GM18868 (cell line): ENCODE data around the gene FAM25A.
"Not testable (repeated sequence)": the region's sequence is repeated elsewhere in the genome, so short reads cannot be mapped to it uniquely, and the experiment has no call there.

ENCODE experiments used
- ATAC-seq: cut with Tn5 transposase; IDR thresholded peaks from one replicate; pipeline ENCODE4 v1.9.1; 2021; ENCODE audit warnings: mild to moderate bottlenecking, moderate library complexity; ENCODE audit not compliant: unreplicated experiment

FAM25A gene

GRCh38 chr10:87020056-87020455 is at the start of gene FAM25A:
Gene FAM25A, plus strand, starts transcription at chr10:87020294. Its CDS starts 31 bp downstream, at chr10:87020325.
- not testable (repeated sequence) for ATAC-seq

- no peak for ATAC-seq
Measured at GRCh38 chr10:86970982-86971231, 49.2 kb upstream of the FAM25A start.

GRCh38 chr10:86971232-86971991 is 48.7 kb upstream of the FAM25A start:
- peak; percentile 80 for ATAC-seq

GRCh38 chr10:86972613-86973380 is 47.3 kb upstream of the FAM25A start:
- ATAC-seq = no peak

GRCh38 chr10:86974484-86974883 is 45.6 kb upstream of the FAM25A start:
- ATAC-seq = no peak

GRCh38 chr10:86976362-86977056 is 43.6 kb upstream of the FAM25A start:
- ATAC-seq = no peak

GRCh38 chr10:86978457-86978856 is 41.6 kb upstream of the FAM25A start:
- not testable (repeated sequence) for ATAC-seq

- ATAC-seq = no peak
Measured at GRCh38 chr10:86979296-86979818, 40.7 kb upstream of the FAM25A start.

GRCh38 chr10:86979977-86980448 is 40.1 kb upstream of the FAM25A start:
- ATAC-seq = no peak

GRCh38 chr10:86981020-86981419 is 39.1 kb upstream of the FAM25A start:
- ATAC-seq = not testable (repeated sequence)

GRCh38 chr10:86981716-86982115 is 38.4 kb upstream of the FAM25A start:
- ATAC-seq = no peak

GRCh38 chr10:86984498-86984897 is 35.6 kb upstream of the FAM25A start:
- ATAC-seq = not testable (repeated sequence)

GRCh38 chr10:86988520-86988919 is 31.6 kb upstream of the FAM25A start:
- no peak for ATAC-seq

- ATAC-seq = not testable (repeated sequence)
Measured at GRCh38 chr10:86991362-86991761, 28.7 kb upstream of the FAM25A start.

GRCh38 chr10:86992456-86992855 is 27.6 kb upstream of the FAM25A start:
- no peak for ATAC-seq

GRCh38 chr10:86992929-86993328 is 27.2 kb upstream of the FAM25A start:
- ATAC-seq = no peak

GRCh38 chr10:86999802-87000403 is 20.2 kb upstream of the FAM25A start:
- not testable (repeated sequence) for ATAC-seq

GRCh38 chr10:87000491-87000890 is 19.6 kb upstream of the FAM25A start:
- ATAC-seq = no peak

- ATAC-seq = not testable (repeated sequence)
Measured at GRCh38 chr10:87007124-87007523, 13.0 kb upstream of the FAM25A start.

- not testable (repeated sequence) for ATAC-seq
Measured at GRCh38 chr10:87007674-87008073, 12.4 kb upstream of the FAM25A start.

GRCh38 chr10:87008303-87008702 is 11.8 kb upstream of the FAM25A start:
- not testable (repeated sequence) for ATAC-seq
